SK-N-SH (cell line): ENCODE measurements around the gene RCAN2. TPM values are rescaled to one million over a fixed set of nuclear protein-coding genes. Genes with fewer than 3 reads are reported as not detected.

Experiments used
- CTCF ChIA-PET: fragments of 300-600, 350-600 bp; formaldehyde crosslinking; extraction: SDS; loops from one replicate; lab custom pipeline; 2021; lab: Yijun Ruan, JAX
- POLR2A ChIA-PET: fragments of 350-600 bp; sonication (Branson Sonifier 250); formaldehyde crosslinking; extraction: SDS; loops from one replicate; lab custom pipeline; 2020; ENCODE audit warnings: antibody characterized with exemption, inconsistent platforms; lab: Yijun Ruan, JAX
- DNase-seq: peaks from one replicate; pipeline ENCODE4 v3.0.0; 2012
- H2AFZ ChIP-seq: fragments of 200-600 bp; sonication (generic); 2 replicates; pipeline ENCODE4 v1.8.1; 2016; ENCODE audit warnings: antibody characterized with exemption, mild to moderate bottlenecking, low read depth
- H3F3A ChIP-seq: fragments of 200-600 bp; sonication (generic); replicated peaks from 2 replicates; pipeline ENCODE3; 2016; ENCODE audit warnings: antibody characterized with exemption, mild to moderate bottlenecking; ENCODE audit not compliant: insufficient read depth
- H3K27ac ChIP-seq, 2 experiments: fragments of 200-500 bp in 1 of 2; fragments of 200-600 bp in 1 of 2; sonication (Bioruptor generic) in 1 of 2; sonication (generic), shearing (Covaris generic) in 1 of 2; 2 replicates each; pipeline versions ENCODE4 v1.5.1 to v1.6.1; 2014 to 2016; ENCODE audit warnings: low read depth in 2 of 2, inconsistent platforms in 1 of 2, low read length in 1 of 2, mild to moderate bottlenecking in 1 of 2, mixed read lengths in 1 of 2
- H3K27me3 ChIP-seq: fragments of 200-600 bp; sonication (generic), shearing (Covaris generic); 2 replicates; pipeline ENCODE4 v1.6.1; 2016; ENCODE audit warnings: mixed run types; ENCODE audit not compliant: insufficient read depth
- H3K36me3 ChIP-seq, 2 experiments: fragments of 200-500 bp in 1 of 2; fragments of 200-600 bp in 1 of 2; sonication (Bioruptor generic) in 1 of 2; sonication (generic) in 1 of 2; replicated peaks in 1 of 2; 2 replicates each; pipeline versions ENCODE3 to v1.5.1; 2014 to 2016; ENCODE audit warnings: low read length in 1 of 2, mild to moderate bottlenecking in 1 of 2; ENCODE audit not compliant: insufficient read depth in 2 of 2, control insufficient read depth in 1 of 2
- H3K4me1 ChIP-seq, 2 experiments: fragments of 200-500 bp in 1 of 2; fragments of 200-600 bp in 1 of 2; sonication (Bioruptor generic) in 1 of 2; sonication (generic), shearing (Covaris generic) in 1 of 2; 2 replicates each; pipeline versions ENCODE4 v1.5.1 to v1.6.1; 2014 to 2016; ENCODE audit warnings: low read depth in 1 of 2, low read length in 1 of 2, mixed run types in 1 of 2; ENCODE audit not compliant: insufficient read depth in 2 of 2, control insufficient read depth in 1 of 2
- H3K4me2 ChIP-seq: fragments of 200-600 bp; sonication (generic), shearing (Covaris generic); 2 replicates; pipeline ENCODE4 v1.6.1; 2017; ENCODE audit warnings: mixed run types
- H3K4me3 ChIP-seq, 2 experiments: fragments of 200-500 bp in 1 of 2; fragments of 200-600 bp in 1 of 2; sonication (Bioruptor generic) in 1 of 2; sonication (generic), shearing (Covaris generic) in 1 of 2; 2 replicates each; pipeline versions ENCODE4 v1.5.1 to v1.8.1; 2014 to 2016; ENCODE audit warnings: low read depth in 2 of 2, inconsistent platforms in 1 of 2, low read length in 1 of 2, mild to moderate bottlenecking in 1 of 2, mixed read lengths in 1 of 2, moderate library complexity in 1 of 2
- H3K79me2 ChIP-seq: fragments of 200-600 bp; sonication (generic); 2 replicates; pipeline ENCODE4 v1.8.1; 2017; ENCODE audit warnings: mild to moderate bottlenecking; ENCODE audit not compliant: insufficient read depth
- H3K9ac ChIP-seq: fragments of 200-600 bp; sonication (generic); 2 replicates; pipeline ENCODE4 v1.6.1; 2017; ENCODE audit warnings: mixed run types
- H3K9me2 ChIP-seq: fragments of 200-600 bp; sonication (generic); 2 replicates; pipeline ENCODE4 v1.6.1; 2017; ENCODE audit warnings: mixed run types
- H3K9me3 ChIP-seq: fragments of 200-600 bp; sonication (generic); 2 replicates; pipeline ENCODE4 v1.6.1; 2017; ENCODE audit warnings: mixed run types, mild to moderate bottlenecking, moderate library complexity
- H4K20me1 ChIP-seq: fragments of 200-600 bp; sonication (generic); 2 replicates; pipeline ENCODE4 v1.6.1; 2017; ENCODE audit warnings: mild to moderate bottlenecking, mixed run types; ENCODE audit not compliant: insufficient read depth
- CHD2 ChIP-seq: fragments of 150-350 bp; IDR thresholded peaks from 2 replicates; pipeline ENCODE4 v1.6.1; 2018; ENCODE audit warnings: low read length; ENCODE audit not compliant: partially characterized antibody
- FOXJ3 ChIP-seq: sonication (generic); formaldehyde crosslinking; IDR thresholded peaks from 2 replicates; pipeline ENCODE4 v1.5.1; 2020; ENCODE audit warnings: mild to moderate bottlenecking, missing genetic modification reagents
- GABPA ChIP-seq: IDR thresholded peaks from 2 replicates; pipeline ENCODE4 v1.4.0; 2012; ENCODE audit warnings: low read depth, mild to moderate bottlenecking
- JUND ChIP-seq: IDR thresholded peaks from 2 replicates; pipeline ENCODE4 v1.4.0; 2012
- RCOR1 ChIP-seq: fragments of 150-350 bp; IDR thresholded peaks from 2 replicates; pipeline ENCODE4 v1.6.1; 2017; ENCODE audit warnings: antibody characterized with exemption, low read length
- RFX5 ChIP-seq: IDR thresholded peaks from 2 replicates; pipeline ENCODE4 v1.6.1; 2012; ENCODE audit warnings: mild to moderate bottlenecking, improper control_type of control experiment, low read length
- SMC3 ChIP-seq: IDR thresholded peaks from 2 replicates; pipeline ENCODE4 v1.6.1; 2012; ENCODE audit warnings: low read depth, low read length, improper control_type of control experiment
- WGBS: methylation state at CpG from one replicate; pipeline ENCODE4 v1.1.6; 2017; ENCODE audit warnings: low lambda C conversion rate; 5-methylcytosine and 5-hydroxymethylcytosine counted together
- polyA plus RNA-seq, 3 experiments: library from polyadenylated mRNA; depleted of rRNA; stranded (reverse); fragments of >200 nt; gene quantifications; 2 replicates each; pipeline ENCODE4 v1.2.3, GENCODE V29; 2012
- TF ChIP-seq, protein P1 (sequence below): fragments of 150-350 bp; IDR thresholded peaks from 2 replicates; pipeline ENCODE4 v1.6.1; 2017; ENCODE audit warnings: antibody characterized with exemption, low read length, low read depth, borderline replicate concordance
- TF ChIP-seq, protein P2 (sequence below): IDR thresholded peaks from 2 replicates; pipeline ENCODE4 v1.4.0; 2012; ENCODE audit warnings: low read depth

Gene RCAN2
- polyA plus RNA-seq, 1 of the 3 experiments (the other 2 are of a cell fraction) = not detected

DNA sequence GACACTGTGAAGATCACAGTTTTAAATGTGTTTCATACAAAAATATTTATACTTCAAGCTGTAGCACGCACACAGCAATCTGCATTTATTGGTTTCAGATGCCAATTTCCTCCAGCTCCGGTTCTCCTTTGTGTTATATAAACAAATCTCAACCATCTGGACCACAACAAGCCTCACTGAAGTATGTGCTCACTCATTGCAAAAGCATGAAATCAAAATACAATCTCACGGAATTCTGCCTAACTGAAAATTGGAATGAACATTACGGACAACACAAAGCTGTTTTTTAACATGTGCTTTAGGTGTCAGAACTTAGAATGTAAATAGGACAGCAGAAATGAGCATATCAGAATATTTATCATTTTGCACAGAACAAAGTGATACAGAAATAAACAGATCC is 38.0 kb downstream of the RCAN2 start:
- Histone ChIP-seq H3K4me1 (no peaks in the 10 kb centered on the region), H4K20me1 (no peaks in the 10 kb centered on the region), H3K4me2 (no peak overlapping the region), H3K27me3 (no peaks in the 10 kb centered on the region), H3K9me2 (no peaks in the 10 kb centered on the region; the same call in 1 of the 2 replicates), H3K27ac (no peak overlapping the region), H3F3A (no peaks in the 10 kb centered on the region), H3K36me3 (no peaks in the 10 kb centered on the region), H3K9ac (no peak overlapping the region), H3K9me3 (no peaks in the 10 kb centered on the region), H2AFZ (no peak overlapping the region), H3K4me3 (no peak overlapping the region), H3K79me2 (no peaks in the 10 kb centered on the region)
- no peak for TF ChIP-seq SMC3
- no peak for TF ChIP-seq RCOR1
- TF ChIP-seq GABPA = no peak
- DNase-seq = no peak
- 2% methylated on average over 4 of the region's 4 CpGs for WGBS
- ChIA-PET CTCF (no interaction called here), POLR2A (no interaction called here)

DNA sequence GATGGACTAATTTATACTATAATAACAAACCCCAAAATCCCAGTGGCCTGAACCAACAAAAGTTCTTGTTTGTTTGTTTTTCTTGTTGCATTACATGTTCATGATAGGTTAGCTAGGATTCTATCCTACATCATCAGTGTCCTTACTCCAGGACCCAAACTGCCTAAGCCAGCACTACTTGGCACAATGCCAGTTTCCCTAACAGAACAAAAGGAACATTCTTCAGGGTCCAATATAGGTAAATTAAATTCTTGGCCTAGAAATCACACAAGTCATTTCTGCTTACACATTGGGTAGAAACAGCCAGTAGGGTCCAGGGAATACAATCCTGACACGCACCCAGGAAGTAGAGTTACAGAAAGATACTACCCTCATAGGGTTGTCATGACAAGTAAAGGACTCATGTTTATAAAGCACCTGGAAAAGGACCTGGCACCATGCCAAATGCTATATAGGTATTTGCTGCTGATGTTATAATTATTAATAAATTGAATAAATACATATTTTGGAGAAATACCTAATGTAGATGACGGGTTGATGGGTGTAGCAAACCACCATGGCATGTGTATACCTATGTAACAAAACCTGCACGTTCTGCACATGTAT is 38.8 kb downstream of the RCAN2 start:
- POLR2A ChIA-PET = no interaction called here

DNA sequence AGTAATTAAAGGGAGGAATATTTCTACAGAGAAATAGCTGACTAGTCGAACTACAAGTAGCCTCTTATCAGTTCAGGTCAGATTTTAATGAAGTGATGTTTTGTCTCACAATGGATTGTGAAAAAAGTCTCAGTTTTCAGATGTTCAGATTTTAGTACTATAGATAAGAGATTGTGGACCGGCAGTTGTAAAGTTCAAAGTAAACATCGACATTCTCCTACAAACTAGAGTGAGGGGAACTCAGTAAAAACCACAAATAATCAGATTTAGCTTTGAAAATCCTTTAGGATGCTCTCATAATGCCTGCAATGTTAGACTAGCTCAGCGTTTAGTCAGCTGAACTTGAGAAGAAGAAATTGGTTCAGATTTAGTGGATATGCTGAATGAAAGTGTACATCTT is 39.9 kb downstream of the RCAN2 start:
- WGBS = under 1% methylated on average over 4 of the region's 4 CpGs
- Histone ChIP-seq H2AFZ (no peak overlapping the region), H3K27ac (no peak overlapping the region), H3F3A (no peaks in the 10 kb centered on the region), H3K4me1 (no peaks in the 10 kb centered on the region), H3K27me3 (no peaks in the 10 kb centered on the region), H4K20me1 (no peaks in the 10 kb centered on the region), H3K79me2 (no peaks in the 10 kb centered on the region), H3K9me2 (no peaks in the 10 kb centered on the region; the same call in 1 of the 2 replicates), H3K36me3 (no peaks in the 10 kb centered on the region), H3K4me2 (no peak overlapping the region), H3K4me3 (no peak overlapping the region), H3K9me3 (no peaks in the 10 kb centered on the region; the same call in 1 of the 2 replicates), H3K9ac (no peak overlapping the region)
- TF ChIP-seq JUND = no peak
- TF ChIP-seq FOXJ3 (CRISPR knock-in tag) = no peak
- TF ChIP-seq RFX5 = no peak
- no peak for TF ChIP-seq CHD2
- DNase-seq = no peak
- CTCF ChIA-PET = interaction anchor here (1.0 kb wide), 1 partner anchor 41 kb away, joined by 3 read pairs; no protein-coding TSS in a partner anchor
- POLR2A ChIA-PET = no interaction called here

More for the DNA sequence above, 38.8 kb downstream of the RCAN2 start:
- H3K4me3 ChIP-seq = no peak overlapping the region
- no peak for DNase-seq
- no peaks in the 10 kb centered on the region for H3K9me3 ChIP-seq
- H3K4me1 ChIP-seq = no peaks in the 10 kb centered on the region
- H4K20me1 ChIP-seq = no peaks in the 10 kb centered on the region
- 12% methylated on average over 3 of the region's 3 CpGs for WGBS
- no peaks in the 10 kb centered on the region for H3K79me2 ChIP-seq
- CTCF ChIA-PET = no interaction called here
- no peaks in the 10 kb centered on the region for H3K27me3 ChIP-seq
- no peaks in the 10 kb centered on the region for H3F3A ChIP-seq
- TF ChIP-seq SMC3 (no peak), RFX5 (no peak)
- TF ChIP-seq, protein P1, sequence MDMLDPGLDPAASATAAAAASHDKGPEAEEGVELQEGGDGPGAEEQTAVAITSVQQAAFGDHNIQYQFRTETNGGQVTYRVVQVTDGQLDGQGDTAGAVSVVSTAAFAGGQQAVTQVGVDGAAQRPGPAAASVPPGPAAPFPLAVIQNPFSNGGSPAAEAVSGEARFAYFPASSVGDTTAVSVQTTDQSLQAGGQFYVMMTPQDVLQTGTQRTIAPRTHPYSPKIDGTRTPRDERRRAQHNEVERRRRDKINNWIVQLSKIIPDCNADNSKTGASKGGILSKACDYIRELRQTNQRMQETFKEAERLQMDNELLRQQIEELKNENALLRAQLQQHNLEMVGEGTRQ = no peak
- TF ChIP-seq, protein P2, sequence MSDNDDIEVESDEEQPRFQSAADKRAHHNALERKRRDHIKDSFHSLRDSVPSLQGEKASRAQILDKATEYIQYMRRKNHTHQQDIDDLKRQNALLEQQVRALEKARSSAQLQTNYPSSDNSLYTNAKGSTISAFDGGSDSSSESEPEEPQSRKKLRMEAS = no peak
- TF ChIP-seq, all 33 proteins: peak for 0
- Histone ChIP-seq H3K9me2 (no peaks in the 10 kb centered on the region; the same call in 1 of the 2 replicates), H3K27ac (no peak overlapping the region), H3K9ac (no peak overlapping the region), H3K36me3 (no peaks in the 10 kb centered on the region), H2AFZ (no peak overlapping the region), H3K4me2 (no peak overlapping the region)
